ENCODE data around the gene CAPN9.
"Not testable (repeated sequence)": the region's sequence is repeated elsewhere in the genome, so short reads cannot be mapped to it uniquely, and the experiment has no call there.

Gene CAPN9

GRCh38 chr1:230826166-230826875 lies 79.1 kb downstream of the CAPN9 start:
- DNase-seq, result no peak

DNA sequence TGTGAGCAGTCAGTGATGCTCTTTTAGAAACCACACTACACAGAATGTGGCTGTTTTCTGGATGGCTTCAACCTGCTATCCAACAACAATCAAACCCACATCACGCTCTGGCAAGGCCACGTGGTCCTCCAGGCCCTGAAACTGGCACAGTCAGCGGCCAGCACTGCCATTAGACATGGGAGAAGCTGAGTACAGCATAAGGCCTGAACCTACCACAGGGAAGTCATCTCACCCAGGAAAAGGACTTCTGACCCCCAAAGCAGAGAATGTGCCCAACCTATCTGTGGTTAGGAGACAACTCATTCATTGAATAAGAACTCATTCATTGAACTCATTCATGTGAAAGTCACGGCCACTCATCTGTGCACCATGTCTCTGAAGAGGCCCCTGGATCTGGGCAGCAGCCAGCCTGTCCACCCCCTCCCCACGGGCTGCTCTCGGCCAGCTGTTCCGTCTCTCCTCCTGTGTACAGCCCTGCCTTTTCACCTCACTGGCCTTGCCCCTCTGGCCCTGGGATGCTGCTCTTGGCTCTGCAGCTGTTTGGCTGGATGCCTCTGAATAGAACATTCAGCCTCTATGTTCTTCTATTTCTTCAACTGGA lies 80.0 kb downstream of the CAPN9 start:
- no peak for DNase-seq

DNA sequence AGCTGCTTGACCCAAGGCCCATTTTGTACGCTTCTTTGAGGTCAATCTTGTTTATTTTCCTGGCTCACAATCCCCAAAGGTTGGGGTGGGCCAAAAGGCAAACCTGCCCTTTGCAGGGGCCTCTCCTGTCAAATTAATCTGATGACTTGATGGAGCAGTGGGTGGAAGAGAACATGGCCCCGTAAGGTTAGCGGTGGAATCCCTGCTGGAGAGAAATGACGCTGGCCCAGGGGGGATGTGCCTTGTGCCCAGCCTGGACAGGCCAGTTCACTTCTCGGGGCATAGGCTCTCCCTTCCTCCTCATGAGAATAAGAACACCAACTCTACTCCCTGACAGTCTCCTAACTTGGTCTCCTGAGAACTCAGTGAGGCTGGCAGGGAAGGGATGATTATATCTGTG lies 80.6 kb downstream of the CAPN9 start:
- no peak for DNase-seq

DNA sequence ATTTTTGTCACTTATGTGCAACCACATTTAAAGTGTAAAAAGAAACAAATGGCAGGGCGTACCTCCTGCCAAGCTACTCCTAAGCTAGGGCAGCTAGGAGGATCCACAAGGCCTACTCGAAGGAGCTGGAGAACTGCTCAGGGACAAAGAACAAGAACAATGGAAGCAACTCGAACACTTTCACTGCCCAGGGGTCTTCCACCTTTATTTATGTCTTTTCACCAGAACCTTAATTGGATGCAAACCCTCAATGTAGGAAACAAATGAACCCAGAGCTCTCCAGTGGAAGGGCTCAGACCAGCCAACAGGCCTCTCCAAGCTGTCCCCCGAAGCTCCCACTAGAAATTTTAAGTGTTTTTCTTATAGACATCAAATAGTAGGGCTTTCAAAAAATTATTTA lies 81.2 kb downstream of the CAPN9 start:
- no peak for DNase-seq

GRCh38 chr1:230831771-230832170 lies 84.6 kb downstream of the CAPN9 start:
- no peak for DNase-seq

DNA sequence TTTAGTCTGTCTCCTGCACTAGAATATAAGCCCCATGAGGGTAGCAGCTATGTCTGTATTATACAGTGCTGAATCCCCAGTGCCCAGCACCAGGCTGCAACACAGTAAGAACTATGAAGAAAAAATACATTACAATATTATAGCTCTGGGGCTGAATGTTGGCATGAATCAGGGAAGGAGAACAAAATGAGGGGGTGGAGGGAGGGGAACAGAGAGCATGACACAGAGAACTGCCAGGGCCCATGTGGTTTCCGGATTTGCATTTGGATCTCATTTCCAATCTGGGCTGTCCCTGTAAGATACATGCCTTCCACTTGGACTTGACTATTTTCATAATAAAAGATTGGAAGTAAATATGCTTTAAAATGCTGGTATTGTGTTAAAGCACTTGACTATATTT lies 85.3 kb downstream of the CAPN9 start:
- DNase-seq, result no peak

DNA sequence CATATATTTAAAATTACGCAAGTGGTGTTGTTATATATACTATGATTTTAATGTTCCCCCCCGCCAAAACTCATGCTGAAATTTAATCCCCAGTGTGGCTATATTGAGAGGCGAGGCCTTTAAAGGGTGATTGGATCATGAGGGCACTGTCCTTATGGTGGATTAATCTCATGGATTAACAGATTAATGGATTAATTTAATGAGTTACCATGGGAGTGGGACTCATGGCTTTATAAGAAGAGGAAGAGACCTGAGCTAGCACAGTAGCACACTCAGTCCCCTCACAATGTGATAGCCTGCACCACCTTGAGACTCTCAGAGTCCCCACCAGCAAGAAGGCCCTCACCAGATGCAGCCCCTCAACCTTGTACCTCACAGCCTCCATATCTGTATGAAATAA lies 86.3 kb downstream of the CAPN9 start:
- no peak for DNase-seq

DNA sequence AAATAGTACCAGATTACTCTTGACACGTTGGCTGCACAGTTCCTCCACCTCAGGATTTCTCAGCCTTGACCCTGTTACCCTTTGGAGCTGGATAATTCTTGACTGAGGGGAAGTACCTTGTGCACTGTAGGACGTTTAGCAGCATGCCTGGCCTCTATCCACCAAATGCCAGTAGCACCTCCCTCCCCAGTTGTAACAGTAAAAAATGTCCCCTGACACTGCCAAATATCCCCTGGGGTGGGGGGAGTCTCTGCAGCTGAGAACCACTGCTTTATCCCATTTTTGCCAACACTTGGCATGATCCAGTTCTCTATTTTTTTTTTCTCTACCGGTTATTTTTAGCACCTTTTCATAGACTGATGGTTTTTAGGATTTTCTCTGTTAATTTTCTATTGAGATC lies 87.1 kb downstream of the CAPN9 start:
- no peak for DNase-seq

GRCh38 chr1:230836347-230836746 lies 89.2 kb downstream of the CAPN9 start:
- no peak for DNase-seq

GRCh38 chr1:230836793-230837192 lies 89.6 kb downstream of the CAPN9 start:
- DNase-seq, result no peak

DNA sequence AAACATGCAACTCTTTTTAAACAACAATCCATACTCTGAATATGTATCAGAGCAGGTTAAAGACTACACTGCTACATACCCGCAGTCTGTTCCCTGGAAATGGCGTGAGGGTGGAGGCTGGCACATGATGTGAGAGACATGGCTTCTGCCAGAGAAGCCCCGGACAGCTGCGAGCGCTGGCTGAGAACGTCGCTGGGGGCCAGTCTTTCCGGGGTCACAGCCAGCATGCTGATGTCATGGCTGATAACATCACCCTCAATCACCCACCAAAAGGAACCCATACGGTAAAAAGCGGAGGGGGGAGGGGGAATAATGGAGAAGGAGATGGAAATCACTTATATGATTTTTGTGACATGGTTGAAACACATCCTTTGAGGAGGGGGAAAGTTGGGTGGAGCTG lies 92.0 kb downstream of the CAPN9 start:
- DNase-seq, result no peak

GRCh38 chr1:230842801-230843200 lies 95.6 kb downstream of the CAPN9 start:
- DNase-seq, result no peak

DNA sequence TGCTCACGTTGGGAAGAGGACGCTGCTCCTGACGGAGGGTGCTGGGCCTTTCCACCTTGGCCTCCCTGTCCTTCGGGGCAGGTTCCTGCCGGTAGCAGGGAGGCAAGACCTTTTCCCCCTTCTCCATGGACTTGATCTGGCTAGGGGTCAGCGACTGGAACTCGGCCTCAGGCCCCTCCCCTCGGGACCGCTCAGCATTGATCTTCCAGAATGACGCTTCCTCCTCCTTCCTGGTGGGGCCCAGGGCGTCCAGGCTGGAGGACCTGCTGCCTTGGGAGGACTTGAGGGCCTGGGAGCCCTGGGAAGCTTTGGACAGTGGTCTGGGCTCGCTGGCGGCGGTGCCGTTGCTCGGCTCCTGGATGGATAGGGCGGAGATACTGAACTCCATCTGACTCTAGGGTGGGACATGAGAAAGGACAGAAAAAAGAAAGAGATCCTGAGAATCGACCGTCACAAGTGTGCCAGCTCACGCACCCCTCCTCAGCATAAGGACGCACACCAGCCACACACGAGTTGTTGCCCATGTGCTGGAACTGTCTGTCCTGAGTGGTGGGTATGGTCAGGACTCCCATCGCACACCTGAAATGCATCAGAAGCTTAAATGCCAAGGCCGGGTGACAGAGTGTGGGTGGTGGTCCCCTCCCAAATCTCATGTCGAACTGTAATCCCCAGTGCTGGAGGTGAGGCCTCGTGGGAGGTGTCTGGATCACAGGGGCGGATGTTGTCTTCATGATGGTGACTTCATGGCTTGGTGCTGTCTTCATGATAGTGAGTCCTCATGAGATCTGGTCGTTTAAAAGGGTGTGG lies 96.5 kb downstream of the CAPN9 start:
- DNase-seq, result no peak

- DNase-seq, result no peak
Measured at GRCh38 chr1:230844561-230844960, 97.4 kb downstream of the CAPN9 start.

GRCh38 chr1:230845184-230845583 lies 98.0 kb downstream of the CAPN9 start:
- not testable (repeated sequence) for DNase-seq

GRCh38 chr1:230848235-230848634 lies 101.0 kb downstream of the CAPN9 start:
- no peak for DNase-seq

- DNase-seq, result no peak
Measured at GRCh38 chr1:230849451-230850224, 102.5 kb downstream of the CAPN9 start.

DNA sequence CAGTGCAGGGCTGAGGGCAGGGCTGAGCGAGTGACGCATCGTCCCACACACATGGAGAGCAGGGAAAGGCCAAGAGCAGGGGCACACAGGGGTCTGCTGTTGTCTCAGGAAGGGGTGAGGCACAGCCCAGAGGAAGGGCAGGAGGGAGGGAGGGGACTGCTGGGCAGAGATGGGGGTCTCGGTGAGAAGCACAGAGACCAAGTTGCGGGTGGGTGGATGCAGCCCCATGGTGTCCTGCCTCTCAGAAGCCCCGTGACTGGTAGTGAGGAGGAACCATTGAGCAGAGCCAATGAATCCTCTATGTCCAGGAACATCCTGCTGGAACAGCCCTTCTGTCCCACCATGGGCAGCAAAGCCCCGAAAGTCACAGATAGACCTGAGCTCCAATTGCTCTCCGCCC lies 103.4 kb downstream of the CAPN9 start:
- no peak for DNase-seq

DNA sequence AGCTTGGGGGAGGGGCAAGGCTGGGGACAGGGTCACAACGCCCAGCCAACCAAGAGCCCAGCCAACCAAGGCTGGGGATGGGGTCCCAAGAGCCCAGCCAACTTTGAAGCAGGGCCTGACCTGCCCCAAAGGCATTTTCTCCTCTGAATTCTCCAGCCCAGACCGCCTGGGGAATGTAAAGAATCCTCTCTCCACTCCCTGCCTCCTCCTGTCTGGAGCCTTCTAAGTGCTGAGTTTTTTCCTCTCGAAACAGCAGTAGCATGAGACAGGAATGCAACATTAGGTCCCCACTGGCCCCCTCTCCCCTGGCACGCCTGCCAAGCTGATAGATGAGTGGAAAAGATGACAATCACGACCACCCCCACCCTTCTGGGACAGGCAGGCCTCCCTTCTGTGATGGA lies 104.1 kb downstream of the CAPN9 start:
- no peak for DNase-seq

All from NCI-H2171 (cell line).